HUES64 (cell line): ENCODE measurements around the gene IFT81.

ENCODE experiments used
- H3K27ac ChIP-seq: 2 replicates; pipeline ENCODE4 v1.7.0; 2013; ENCODE audit warnings: low read depth, low read length, inconsistent platforms
- H3K27me3 ChIP-seq: 2 replicates; pipeline ENCODE4 v1.6.1; 2013; ENCODE audit warnings: mild to moderate bottlenecking, low read length; ENCODE audit not compliant: insufficient read depth
- H3K36me3 ChIP-seq: 2 replicates; pipeline ENCODE4 v1.6.1; 2013; ENCODE audit warnings: mild to moderate bottlenecking, low read length; ENCODE audit not compliant: insufficient read depth
- H3K4me1 ChIP-seq: 2 replicates; pipeline ENCODE4 v1.6.1; 2013; ENCODE audit warnings: mild to moderate bottlenecking, low read length, moderate library complexity; ENCODE audit not compliant: insufficient read depth
- H3K4me3 ChIP-seq: 2 replicates; pipeline ENCODE4 v1.5.1; 2013; ENCODE audit warnings: mild to moderate bottlenecking, low read length, moderate library complexity
- H3K9ac ChIP-seq: 2 replicates; pipeline ENCODE4 v1.6.1; 2013; ENCODE audit warnings: mild to moderate bottlenecking, low read depth, low read length
- H3K9me3 ChIP-seq: 2 replicates; pipeline ENCODE4 v1.6.1; 2013; ENCODE audit warnings: low read depth, low read length; ENCODE audit not compliant: insufficient read depth
- WGBS: fragments of 150-250, 120-280 bp; methylation state at CpG from one replicate; pipeline ENCODE4 v1.1.7; 2013; ENCODE audit warnings: missing lambda C conversion rate; 5-methylcytosine and 5-hydroxymethylcytosine counted together

IFT81 gene

DNA sequence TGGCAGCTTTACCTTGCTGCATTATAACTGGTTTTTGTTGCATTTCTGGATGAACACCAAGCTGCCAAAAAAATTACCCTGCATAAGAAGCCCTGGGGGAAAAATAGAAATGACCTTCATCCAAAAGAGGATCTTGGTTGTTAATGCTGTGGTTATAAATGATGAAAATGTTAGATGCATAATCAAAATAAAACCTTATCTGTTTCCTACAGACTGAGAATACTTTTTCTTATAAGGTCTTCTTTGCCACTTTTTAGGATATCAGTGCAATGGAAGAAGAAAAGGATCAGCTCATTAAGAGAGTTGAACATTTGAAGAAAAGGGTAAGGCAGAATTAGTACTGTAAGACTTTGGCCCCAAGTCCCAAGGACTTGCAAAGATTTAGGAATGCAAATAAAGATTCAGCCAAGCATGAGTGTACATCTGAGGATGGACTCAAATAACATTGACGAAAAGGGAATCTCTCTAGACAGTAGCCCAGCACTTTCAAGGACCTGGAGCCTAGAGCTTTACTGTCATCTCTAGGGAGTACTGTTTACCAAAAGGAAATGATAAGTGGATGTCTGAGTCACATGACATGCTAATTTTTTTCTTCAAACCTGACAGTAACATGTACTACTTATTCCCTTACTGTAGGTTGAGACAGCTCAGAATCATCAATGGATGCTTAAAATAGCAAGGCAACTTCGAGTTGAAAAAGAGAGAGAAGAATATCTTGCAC, 10.7 kb downstream of the IFT81 start:
- Histone ChIP-seq H3K27ac (no peak overlapping the region), H3K36me3 (peaks cover 71% of the 10 kb centered on the region), H3K4me1 (no peaks in the 10 kb centered on the region), H3K9ac (no peak overlapping the region), H3K27me3 (no peaks in the 10 kb centered on the region), H3K9me3 (no peaks in the 10 kb centered on the region), H3K4me3 (no peak overlapping the region)
- 96% methylated on average over 2 of the region's 2 CpGs for WGBS

DNA sequence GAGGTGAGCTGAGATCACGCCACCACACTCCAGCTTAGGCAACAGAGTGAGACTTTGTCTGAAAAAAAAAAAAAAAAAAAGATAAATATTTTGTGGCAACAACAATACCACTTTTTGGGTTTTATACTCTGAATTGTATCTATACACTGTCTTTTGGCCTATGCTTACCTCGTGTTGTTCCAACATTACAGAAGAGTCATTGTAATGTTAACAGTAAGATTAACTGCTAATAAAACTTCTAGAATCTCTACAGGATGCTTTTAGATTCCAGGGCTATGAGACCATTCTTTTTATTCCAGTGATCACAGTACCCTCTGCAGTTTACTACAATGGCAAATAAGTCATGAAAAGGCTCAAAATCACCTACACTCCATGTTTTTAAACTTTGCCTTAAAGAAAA, 11.6 kb downstream of the IFT81 start:
- Histone ChIP-seq H3K27ac (no peak overlapping the region), H3K4me1 (no peaks in the 10 kb centered on the region), H3K36me3 (peaks cover 67% of the 10 kb centered on the region), H3K9ac (no peak overlapping the region), H3K9me3 (no peaks in the 10 kb centered on the region), H3K4me3 (no peak overlapping the region), H3K27me3 (no peaks in the 10 kb centered on the region)
- 100% methylated on average over 2 of the region's 2 CpGs for WGBS

DNA sequence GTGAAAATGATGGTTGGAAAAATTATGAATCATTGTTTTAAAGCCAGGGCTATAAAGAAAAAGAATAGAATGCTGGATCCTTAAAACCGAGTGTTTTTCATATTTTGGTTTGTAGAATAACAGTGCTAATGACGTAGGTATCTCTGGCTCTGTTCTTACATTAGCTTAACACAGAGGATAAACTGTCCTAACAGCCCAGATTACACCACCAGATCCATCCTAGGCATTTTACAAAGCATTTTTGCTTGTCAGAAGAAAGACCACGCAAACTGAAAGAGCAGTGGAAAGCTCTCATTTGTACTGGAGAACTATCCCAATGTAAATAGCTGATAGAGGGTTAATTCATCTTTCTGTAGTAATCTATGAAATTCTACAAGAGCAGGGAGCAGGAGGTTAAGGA, 13.6 kb downstream of the IFT81 start:
- peaks cover 62% of the 10 kb centered on the region for H3K36me3 ChIP-seq
- H3K4me1 ChIP-seq = no peaks in the 10 kb centered on the region
- no peak overlapping the region for H3K4me3 ChIP-seq
- H3K27ac ChIP-seq = no peak overlapping the region
- WGBS = 92% methylated on average over 3 of the region's 3 CpGs
- H3K9ac ChIP-seq = no peak overlapping the region
- no peaks in the 10 kb centered on the region for H3K27me3 ChIP-seq
- H3K9me3 ChIP-seq = no peaks in the 10 kb centered on the region

DNA sequence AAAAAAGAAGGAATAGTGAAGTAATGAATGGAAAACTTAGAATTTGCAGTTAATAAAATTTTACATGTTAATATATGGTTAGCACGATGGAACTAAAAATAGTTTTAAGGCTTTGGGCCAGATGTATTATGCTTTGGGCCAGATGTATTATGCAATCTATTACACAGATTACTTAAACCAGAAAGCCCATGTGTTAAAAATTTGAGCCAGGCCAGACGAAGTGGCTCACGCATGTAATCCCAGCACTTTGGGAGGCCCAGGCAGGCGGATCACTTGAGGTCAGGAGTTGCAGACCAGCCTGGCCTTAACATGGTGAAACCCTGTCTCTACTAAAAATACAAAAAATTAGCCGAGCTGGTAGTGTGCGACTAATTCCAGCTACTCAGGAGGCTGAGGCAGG, 17.2 kb downstream of the IFT81 start:
- H3K9ac ChIP-seq = no peak overlapping the region
- H3K27ac ChIP-seq = no peak overlapping the region
- H3K36me3 ChIP-seq = peaks cover 47% of the 10 kb centered on the region
- H3K9me3 ChIP-seq = no peaks in the 10 kb centered on the region
- H3K4me3 ChIP-seq = no peak overlapping the region
- no peaks in the 10 kb centered on the region for H3K27me3 ChIP-seq
- 95% methylated on average over 6 of the region's 6 CpGs for WGBS
- no peaks in the 10 kb centered on the region for H3K4me1 ChIP-seq

DNA sequence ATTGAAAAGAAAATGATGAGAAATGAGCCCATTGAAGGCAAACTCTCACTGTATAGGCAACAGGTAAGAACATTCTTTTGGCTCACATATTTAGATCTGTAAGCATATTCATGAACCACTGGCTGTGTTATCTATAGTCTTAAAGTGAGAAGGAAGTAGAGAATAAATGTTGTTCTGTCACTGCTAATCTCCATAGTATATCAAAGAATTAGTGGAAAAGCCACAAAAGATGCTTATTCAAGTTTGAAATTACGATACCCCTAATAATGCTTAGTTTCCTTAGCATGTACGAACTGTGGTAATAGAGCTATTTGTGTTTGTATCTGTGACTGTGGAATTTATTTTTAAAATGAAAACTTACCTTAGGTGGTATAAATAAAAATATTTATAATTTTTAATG, 22.8 kb downstream of the IFT81 start:
- no peak overlapping the region for H3K9ac ChIP-seq
- no peak overlapping the region for H3K27ac ChIP-seq
- no peak overlapping the region for H3K4me3 ChIP-seq
- H3K4me1 ChIP-seq = no peaks in the 10 kb centered on the region
- no CpG with 5 or more reads among the region's 2 CpGs for WGBS
- peaks cover 63% of the 10 kb centered on the region for H3K36me3 ChIP-seq
- H3K27me3 ChIP-seq = no peaks in the 10 kb centered on the region
- no peaks in the 10 kb centered on the region for H3K9me3 ChIP-seq

DNA sequence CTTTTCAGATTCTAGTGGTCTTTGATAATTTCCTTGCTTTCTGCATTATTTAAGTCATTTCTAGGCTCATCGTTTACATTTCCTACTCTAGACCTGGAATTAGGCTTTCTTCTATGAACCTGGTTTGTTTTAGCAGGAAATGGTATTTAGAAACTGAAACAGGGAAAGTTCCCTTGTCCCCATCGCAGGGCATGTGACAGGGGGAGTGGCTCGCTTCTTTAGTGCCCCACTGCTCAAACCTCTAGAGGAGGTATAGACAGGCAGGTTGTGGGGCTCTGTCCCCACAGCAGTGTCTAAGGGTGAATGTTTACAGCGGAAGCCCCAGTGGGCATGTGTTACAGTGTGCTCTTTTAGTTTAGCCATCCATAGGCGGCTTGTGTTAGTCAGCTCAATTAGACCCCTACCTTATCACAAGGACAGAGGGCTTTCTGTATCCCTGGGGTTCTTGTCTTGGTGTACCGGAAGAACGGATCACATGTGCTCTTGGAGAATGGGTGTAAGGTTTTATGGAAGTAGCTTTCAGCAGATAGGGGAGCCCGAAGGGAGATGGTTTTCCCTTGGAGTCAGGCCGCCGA, 25.0 kb downstream of the IFT81 start:
- Histone ChIP-seq H3K9me3 (no peaks in the 10 kb centered on the region), H3K27ac (no peak overlapping the region), H3K9ac (no peak overlapping the region), H3K36me3 (peaks cover 63% of the 10 kb centered on the region), H3K4me3 (no peak overlapping the region), H3K4me1 (no peaks in the 10 kb centered on the region), H3K27me3 (no peaks in the 10 kb centered on the region)
- 95% methylated on average over 10 of the region's 10 CpGs for WGBS

DNA sequence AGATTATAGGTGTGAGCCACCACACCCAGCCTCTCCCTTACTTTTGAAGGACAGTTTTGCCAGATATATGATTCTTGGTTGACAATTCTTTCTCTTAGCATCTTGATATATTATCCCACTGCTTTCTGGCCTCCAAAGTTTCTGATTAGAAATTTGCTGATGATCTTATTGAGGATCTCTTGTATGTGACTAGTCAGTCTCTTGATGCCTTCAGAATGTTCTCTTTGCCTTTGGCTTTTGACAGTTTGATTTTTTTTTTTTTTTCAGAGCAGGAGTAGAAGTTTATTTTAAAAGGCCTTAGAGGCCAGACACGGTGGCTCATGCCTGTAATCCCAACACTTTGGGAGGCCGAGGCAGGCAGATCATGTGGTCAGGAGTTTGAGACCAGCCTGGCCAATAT, 32.6 kb downstream of the IFT81 start:
- WGBS = 91% methylated on average over 2 of the region's 2 CpGs

DNA sequence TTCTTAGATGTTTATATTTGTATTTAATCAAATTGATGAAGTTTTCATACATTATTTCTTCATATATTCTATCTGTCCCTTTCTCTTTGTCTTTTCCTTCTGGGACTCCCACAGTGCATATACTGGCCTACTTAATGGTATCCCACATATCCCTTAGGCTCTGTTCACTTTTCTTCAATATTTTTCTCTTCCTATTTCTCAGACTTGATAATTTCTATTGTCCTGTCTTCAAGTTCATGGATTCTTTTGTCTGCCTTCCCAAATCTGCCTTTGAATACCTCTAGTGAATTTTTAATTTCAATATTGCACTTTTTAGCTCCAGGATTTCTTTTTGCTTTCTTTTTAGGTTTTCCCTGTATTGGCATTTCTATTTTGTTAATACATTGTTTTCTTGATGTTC, 33.4 kb downstream of the IFT81 start:
- no peaks in the 10 kb centered on the region for H3K4me1 ChIP-seq
- H3K4me3 ChIP-seq = no peak overlapping the region
- H3K9me3 ChIP-seq = peaks cover 8% of the 10 kb centered on the region; the same call in 1 of the 2 replicates
- H3K9ac ChIP-seq = no peak overlapping the region
- H3K27ac ChIP-seq = no peak overlapping the region
- H3K27me3 ChIP-seq = no peaks in the 10 kb centered on the region
- peaks cover 29% of the 10 kb centered on the region for H3K36me3 ChIP-seq

More for the DNA sequence above, 32.6 kb downstream of the IFT81 start:
- no peaks in the 10 kb centered on the region for H3K4me1 ChIP-seq
- H3K9ac ChIP-seq = no peak overlapping the region
- H3K9me3 ChIP-seq = peaks cover 8% of the 10 kb centered on the region; the same call in 1 of the 2 replicates
- no peak overlapping the region for H3K27ac ChIP-seq
- peaks cover 36% of the 10 kb centered on the region for H3K36me3 ChIP-seq
- H3K4me3 ChIP-seq = no peak overlapping the region
- H3K27me3 ChIP-seq = no peaks in the 10 kb centered on the region

DNA sequence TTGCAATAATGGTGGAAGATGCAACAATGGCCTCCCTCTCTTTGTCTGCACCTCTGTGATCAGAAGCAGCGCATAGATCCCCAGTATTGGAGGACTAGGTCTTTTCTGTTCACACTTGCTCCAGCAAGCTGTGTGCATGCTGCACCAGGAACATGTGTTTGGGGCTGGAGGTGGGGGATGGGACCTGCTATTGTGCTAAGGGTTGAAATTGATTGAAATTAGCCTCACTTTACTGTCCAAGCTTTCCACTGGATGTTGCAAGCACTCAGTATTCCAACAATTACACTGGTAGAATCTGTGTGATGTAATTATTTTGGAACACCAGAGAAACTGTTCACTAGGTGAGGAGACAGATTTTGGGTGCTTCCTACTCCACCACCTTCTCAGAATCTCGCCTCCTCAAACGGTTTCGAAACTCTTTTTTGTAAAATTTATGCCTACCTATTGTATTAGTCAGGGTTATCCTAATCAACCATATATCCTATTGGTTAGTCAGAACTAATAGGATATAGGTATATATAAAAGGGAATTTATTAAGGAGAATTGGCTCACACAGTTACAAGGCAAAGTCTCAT, 35.6 kb downstream of the IFT81 start:
- peaks cover 37% of the 10 kb centered on the region for H3K36me3 ChIP-seq
- peaks cover 5% of the 10 kb centered on the region; the same call in 1 of the 2 replicates for H3K4me1 ChIP-seq
- no peak overlapping the region for H3K9ac ChIP-seq
- no peak overlapping the region for H3K27ac ChIP-seq
- no peak overlapping the region for H3K4me3 ChIP-seq
- H3K27me3 ChIP-seq = no peaks in the 10 kb centered on the region
- WGBS = 100% methylated on average over 1 of the region's 4 CpGs
- H3K9me3 ChIP-seq = peaks cover 8% of the 10 kb centered on the region; the same call in 1 of the 2 replicates

DNA sequence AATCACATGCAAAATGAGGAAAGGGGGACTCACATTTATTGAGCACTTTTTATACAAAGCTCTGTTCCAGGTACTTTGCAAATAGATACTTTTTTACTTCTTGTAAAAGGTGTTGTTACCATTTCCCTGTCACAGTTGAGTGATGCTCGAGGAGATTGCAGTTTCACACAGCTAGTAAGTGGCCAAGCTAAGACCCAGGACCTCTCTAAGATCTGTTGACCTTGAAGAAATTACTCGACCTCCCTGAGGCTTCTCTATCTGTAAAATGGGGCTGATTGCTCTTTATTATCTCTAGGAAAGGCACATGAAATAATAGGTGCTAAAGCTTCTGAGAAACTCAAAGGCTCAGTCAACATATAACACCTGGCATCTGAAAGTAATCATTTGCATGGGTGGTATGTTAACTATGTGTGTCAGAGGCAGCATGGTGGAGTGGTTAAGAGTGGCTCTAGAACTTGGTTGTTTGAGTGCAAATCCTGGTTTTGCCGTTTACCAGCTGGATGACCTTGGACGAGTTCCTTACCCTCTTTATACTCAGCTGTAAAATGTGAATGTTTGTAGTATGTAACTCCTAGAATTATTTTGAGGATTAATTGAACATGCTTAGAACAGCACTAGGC, 41.5 kb downstream of the IFT81 start:
- Histone ChIP-seq H3K4me1 (peaks cover 9% of the 10 kb centered on the region; the same call in 1 of the 2 replicates), H3K27ac (no peak overlapping the region), H3K27me3 (no peaks in the 10 kb centered on the region), H3K36me3 (peaks cover 20% of the 10 kb centered on the region; the same call in 1 of the 2 replicates), H3K4me3 (no peak overlapping the region), H3K9me3 (no peaks in the 10 kb centered on the region), H3K9ac (no peak overlapping the region)
- 80% methylated on average over 4 of the region's 4 CpGs for WGBS
